ENCODE data around the gene GPR137B. TPM values are rescaled to one million over a fixed set of nuclear protein-coding genes. Genes with fewer than 3 reads are reported as not detected.

Gene GPR137B
- polyA plus RNA-seq, 1 donor from 2014 or later = 8.2 TPM

DNA sequence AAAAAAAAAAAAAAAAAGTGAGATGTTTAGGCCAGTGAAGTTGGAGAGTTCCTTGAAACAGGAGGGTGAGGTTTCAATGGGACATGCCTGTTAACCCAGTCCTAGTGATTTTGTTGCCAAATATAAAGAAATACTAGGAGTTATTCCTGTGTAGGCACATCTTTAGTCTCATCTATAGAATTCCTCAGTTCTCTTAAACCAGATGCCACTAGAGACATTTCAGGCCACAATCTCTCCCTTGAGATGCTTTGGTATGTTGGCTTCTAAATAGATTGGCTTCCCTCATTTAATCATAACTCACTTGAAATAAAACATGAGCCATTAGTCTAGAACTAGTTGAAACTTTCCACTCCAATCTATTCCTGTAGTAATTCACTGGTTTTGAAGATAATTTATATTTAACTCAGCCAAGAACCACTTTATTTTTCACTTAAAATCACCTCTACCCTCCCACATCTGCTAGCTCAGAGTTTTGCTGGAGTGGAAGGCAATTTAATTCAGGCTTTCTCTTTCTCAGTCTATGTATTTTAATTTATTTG, 29.8 kb downstream of the GPR137B start:
- Histone ChIP-seq H3K79me2 (replicated peaks; ENCODE audit: insufficient read depth, low read length) (no peaks in the 10 kb centered on the region), H3K4me2 (ENCODE audit: low read length) (no peak overlapping the region), H3K27me3 (ENCODE audit: insufficient read depth, low read depth, low read length) (no peaks in the 10 kb centered on the region), H3K9me3 (ENCODE audit: low read length) (no peaks in the 10 kb centered on the region), H3F3A (ENCODE audit: insufficient read depth, low read length, poor library complexity, severe bottlenecking) (no peaks in the 10 kb centered on the region), H3K36me3 (ENCODE audit: insufficient read depth, low read length) (peaks cover 4% of the 10 kb centered on the region), H3K4me3 (ENCODE audit: low read length) (no peak overlapping the region), H4K20me1 (ENCODE audit: insufficient read depth) (no peaks in the 10 kb centered on the region), H3K9ac (ENCODE audit: low read length) (no peak overlapping the region), H3K27ac (ENCODE audit: low read length) (no peak overlapping the region), H3K9me2 (ENCODE audit: insufficient read depth, low read length) (no peaks in the 10 kb centered on the region), H2AFZ (ENCODE audit: low read depth, low read length) (no peak overlapping the region)
- TF ChIP-seq TAF1 (IDR thresholded peaks at IDR 0.05; ENCODE audit: low read depth) (no peak), POLR2AphosphoS5 (IDR thresholded peaks at IDR 0.05) (no peak), RAD21 (conservative IDR thresholded peaks at IDR 0.05) (no peak), EZH2 (IDR thresholded peaks at IDR 0.05; ENCODE audit: borderline replicate concordance, insufficient read depth, low read length, poor library complexity, severe bottlenecking) (no peak), SMC3 (conservative IDR thresholded peaks at IDR 0.05; ENCODE audit: poor library complexity) (no peak), EP300 (conservative IDR thresholded peaks at IDR 0.05; ENCODE audit: poor library complexity, severe bottlenecking) (no peak), MXI1 (conservative IDR thresholded peaks at IDR 0.05; ENCODE audit: poor library complexity, severe bottlenecking) (no peak)
- TF ChIP-seq, protein P1, sequence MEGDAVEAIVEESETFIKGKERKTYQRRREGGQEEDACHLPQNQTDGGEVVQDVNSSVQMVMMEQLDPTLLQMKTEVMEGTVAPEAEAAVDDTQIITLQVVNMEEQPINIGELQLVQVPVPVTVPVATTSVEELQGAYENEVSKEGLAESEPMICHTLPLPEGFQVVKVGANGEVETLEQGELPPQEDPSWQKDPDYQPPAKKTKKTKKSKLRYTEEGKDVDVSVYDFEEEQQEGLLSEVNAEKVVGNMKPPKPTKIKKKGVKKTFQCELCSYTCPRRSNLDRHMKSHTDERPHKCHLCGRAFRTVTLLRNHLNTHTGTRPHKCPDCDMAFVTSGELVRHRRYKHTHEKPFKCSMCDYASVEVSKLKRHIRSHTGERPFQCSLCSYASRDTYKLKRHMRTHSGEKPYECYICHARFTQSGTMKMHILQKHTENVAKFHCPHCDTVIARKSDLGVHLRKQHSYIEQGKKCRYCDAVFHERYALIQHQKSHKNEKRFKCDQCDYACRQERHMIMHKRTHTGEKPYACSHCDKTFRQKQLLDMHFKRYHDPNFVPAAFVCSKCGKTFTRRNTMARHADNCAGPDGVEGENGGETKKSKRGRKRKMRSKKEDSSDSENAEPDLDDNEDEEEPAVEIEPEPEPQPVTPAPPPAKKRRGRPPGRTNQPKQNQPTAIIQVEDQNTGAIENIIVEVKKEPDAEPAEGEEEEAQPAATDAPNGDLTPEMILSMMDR (IDR thresholded peaks at IDR 0.05; ENCODE audit: poor library complexity, severe bottlenecking) = no peak
- TF ChIP-seq, protein P2, sequence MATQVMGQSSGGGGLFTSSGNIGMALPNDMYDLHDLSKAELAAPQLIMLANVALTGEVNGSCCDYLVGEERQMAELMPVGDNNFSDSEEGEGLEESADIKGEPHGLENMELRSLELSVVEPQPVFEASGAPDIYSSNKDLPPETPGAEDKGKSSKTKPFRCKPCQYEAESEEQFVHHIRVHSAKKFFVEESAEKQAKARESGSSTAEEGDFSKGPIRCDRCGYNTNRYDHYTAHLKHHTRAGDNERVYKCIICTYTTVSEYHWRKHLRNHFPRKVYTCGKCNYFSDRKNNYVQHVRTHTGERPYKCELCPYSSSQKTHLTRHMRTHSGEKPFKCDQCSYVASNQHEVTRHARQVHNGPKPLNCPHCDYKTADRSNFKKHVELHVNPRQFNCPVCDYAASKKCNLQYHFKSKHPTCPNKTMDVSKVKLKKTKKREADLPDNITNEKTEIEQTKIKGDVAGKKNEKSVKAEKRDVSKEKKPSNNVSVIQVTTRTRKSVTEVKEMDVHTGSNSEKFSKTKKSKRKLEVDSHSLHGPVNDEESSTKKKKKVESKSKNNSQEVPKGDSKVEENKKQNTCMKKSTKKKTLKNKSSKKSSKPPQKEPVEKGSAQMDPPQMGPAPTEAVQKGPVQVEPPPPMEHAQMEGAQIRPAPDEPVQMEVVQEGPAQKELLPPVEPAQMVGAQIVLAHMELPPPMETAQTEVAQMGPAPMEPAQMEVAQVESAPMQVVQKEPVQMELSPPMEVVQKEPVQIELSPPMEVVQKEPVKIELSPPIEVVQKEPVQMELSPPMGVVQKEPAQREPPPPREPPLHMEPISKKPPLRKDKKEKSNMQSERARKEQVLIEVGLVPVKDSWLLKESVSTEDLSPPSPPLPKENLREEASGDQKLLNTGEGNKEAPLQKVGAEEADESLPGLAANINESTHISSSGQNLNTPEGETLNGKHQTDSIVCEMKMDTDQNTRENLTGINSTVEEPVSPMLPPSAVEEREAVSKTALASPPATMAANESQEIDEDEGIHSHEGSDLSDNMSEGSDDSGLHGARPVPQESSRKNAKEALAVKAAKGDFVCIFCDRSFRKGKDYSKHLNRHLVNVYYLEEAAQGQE (IDR thresholded peaks at IDR 0.05; ENCODE audit: borderline replicate concordance) = no peak

DNA sequence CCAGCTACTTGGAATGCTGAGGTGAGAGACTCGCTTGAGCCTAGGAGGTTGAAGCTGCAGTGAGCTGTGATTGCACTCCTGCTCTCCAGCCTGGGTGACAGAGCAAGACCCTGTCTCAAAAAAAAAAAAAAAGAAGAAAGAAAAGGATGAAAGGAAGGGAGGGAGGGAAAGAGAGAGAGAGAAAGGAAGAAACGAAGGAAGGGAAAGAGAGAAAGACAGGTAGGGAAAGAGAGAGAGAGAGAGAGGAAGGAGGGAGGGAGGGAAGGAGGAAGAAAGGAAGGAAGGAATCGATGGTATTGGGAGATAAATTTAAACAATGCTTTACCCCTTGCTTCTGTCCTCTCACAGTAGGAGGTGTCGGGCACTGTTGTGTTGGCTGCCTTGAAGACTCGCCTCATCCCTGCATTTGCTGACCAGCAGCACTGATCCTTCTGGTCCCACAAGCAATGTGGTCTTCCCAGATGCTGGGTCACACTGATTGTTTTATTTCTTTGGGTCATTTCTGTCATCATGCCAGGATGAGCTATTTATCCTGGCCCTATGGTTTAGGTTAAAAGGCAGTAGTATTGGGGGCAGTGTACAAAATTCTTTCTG, 30.9 kb downstream of the GPR137B start:
- Histone ChIP-seq H3K27me3 (ENCODE audit: insufficient read depth, low read depth, low read length) (no peaks in the 10 kb centered on the region), H4K20me1 (ENCODE audit: insufficient read depth) (no peaks in the 10 kb centered on the region), H3K4me2 (ENCODE audit: low read length) (no peak overlapping the region), H3F3A (ENCODE audit: insufficient read depth, low read length, poor library complexity, severe bottlenecking) (no peaks in the 10 kb centered on the region), H2AFZ (ENCODE audit: low read depth, low read length) (no peak overlapping the region), H3K27ac (ENCODE audit: low read length) (no peak overlapping the region), H3K36me3 (ENCODE audit: insufficient read depth, low read length) (peaks cover 4% of the 10 kb centered on the region), H3K9ac (ENCODE audit: low read length) (no peak overlapping the region), H3K9me2 (ENCODE audit: insufficient read depth, low read length) (no peaks in the 10 kb centered on the region), H3K4me3 (ENCODE audit: low read length) (no peak overlapping the region), H3K79me2 (replicated peaks; ENCODE audit: insufficient read depth, low read length) (no peaks in the 10 kb centered on the region), H3K9me3 (ENCODE audit: low read length) (no peaks in the 10 kb centered on the region)
- TF ChIP-seq RAD21 (conservative IDR thresholded peaks at IDR 0.05) = no peak
- TF ChIP-seq, protein P1 (IDR thresholded peaks at IDR 0.05; ENCODE audit: poor library complexity, severe bottlenecking) = no peak
- no peak for TF ChIP-seq TAF1 (IDR thresholded peaks at IDR 0.05; ENCODE audit: low read depth)
